ENCODE data around the gene C11orf24.
"Not testable (repeated sequence)": the region's sequence is repeated elsewhere in the genome, so short reads cannot be mapped to it uniquely, and the experiment has no call there.

The C11orf24 gene

DNA sequence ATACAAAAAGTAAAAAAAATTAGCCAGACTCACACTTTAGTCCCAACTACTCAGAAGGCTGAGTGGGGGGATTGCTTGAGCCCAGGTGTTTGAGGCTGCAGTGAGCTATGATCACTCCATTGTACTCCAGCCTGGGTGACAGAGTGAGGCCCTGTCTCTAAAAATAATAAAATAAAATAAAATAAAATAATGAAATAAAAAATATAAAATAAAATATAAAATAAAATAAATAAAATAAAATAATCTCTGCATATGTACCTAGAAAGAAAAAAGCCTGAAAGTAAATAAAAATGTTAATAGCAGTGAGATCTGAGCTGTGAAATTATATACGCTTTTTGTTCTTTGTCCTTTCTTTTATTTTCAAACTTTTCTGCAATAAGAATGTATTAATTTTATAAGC is 23.5 kb upstream of the C11orf24 start:
- no peak for TF ChIP-seq POLR2A (IDR thresholded peaks at IDR 0.05; ENCODE audit: low read depth, low read length)
- FAIRE-seq (no peak), DNase-seq (ENCODE audit: insufficient read length, low spot score) (no peak)

DNA sequence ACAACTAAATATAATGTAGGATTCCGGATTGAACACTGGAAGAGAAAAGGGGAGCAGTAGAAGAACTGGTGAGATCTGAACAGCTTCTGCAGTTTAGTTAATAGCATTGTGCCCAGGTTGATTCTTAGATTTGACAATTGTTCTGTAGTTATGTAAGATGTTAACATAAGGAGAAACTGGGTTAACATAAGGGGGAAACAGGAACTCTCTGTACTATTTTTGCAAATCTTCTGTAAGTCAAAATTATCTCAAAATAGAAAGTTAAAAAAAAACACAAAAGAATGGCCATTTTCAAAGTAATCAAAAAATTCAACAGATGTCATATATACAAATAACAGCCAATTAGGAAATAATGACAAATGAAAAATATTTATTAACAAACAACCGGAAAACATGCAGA is 21.9 kb upstream of the C11orf24 start:
- FAIRE-seq: no peak
- TF ChIP-seq POLR2A (IDR thresholded peaks at IDR 0.05; ENCODE audit: low read depth, low read length): no peak
- DNase-seq (ENCODE audit: insufficient read length, low spot score): no peak

DNA sequence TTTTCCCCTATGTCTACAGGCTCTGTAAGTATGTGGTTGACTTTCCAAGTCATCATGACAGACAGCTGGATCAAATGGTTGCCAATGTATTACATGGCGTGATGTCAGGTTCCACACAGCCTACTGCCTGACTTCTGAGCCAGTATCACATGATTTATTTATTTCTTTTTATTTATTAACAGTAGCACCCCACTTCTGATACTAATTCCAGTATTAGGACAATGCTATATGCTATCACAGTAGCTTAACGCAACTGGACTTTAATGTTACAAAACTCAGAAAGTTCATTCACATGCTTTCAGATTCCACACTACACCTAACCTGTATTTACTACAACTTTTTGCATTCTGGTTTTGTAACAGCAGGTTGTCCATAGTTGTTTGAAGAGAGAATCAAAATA is 17.7 kb upstream of the C11orf24 start:
- no peak for DNase-seq (ENCODE audit: insufficient read length, low spot score)
- no peak for TF ChIP-seq POLR2A (IDR thresholded peaks at IDR 0.05; ENCODE audit: low read depth, low read length)
- FAIRE-seq: no peak

DNA sequence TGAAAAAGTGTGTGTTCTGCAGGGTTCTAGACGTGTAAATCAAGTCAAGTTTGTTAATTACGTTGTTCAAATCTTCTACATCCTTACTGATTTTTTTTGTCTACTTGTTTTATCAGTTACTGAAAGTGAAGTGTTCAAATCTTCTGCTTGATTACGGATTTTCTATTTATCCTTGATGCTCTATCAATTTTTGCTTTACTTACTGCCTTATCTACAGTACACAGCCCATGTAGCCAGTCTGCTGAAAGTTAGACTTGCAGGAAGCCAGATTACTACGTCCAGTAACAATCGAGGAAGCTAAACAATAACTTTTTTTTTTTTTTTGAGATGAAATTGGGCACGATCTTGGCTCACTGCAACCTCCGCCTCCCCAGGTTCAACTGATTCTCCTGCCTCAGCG is 15.6 kb upstream of the C11orf24 start:
- no peak for TF ChIP-seq POLR2A (IDR thresholded peaks at IDR 0.05; ENCODE audit: low read depth, low read length)
- DNase-seq (ENCODE audit: insufficient read length, low spot score) (no peak), FAIRE-seq (no peak)

DNA sequence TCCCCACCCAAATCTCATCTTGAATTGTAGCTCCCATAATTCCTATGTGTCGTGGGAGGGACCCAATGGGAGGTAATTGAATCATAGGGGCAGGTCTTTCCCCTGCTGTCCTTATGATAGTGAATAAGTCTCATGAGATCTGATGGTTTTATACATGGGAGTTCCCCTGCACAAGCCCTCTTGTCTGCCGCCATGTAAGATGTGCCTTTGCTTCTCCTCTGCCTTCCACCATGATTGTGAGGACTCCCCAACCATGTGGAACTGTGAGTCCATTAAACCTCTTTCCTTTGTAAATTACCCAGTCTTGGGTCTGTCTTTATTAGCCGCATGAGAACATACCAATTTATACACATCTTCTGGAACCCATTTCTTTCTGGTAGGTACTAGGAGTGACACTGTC is 12.8 kb upstream of the C11orf24 start:
- not testable (repeated sequence) for DNase-seq (ENCODE audit: insufficient read length, low spot score); FAIRE-seq

DNA sequence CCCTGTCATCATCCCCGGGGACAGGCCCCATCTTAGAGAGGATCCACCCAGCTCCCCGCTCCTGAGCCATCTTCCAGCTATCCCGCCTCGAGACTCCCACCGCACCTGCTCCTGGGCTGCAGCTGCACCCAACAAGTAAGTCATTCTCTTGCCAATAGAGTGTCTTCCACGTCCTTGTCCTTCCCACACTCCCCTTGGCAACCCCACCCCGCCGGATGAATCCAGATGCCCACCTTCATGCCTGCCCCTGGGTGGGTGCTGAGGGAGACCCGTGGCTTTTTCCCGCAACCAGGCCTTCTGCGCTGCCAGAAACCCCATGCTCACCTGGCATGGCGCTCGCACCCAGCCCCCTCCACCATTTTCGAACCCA is 11.1 kb upstream of the C11orf24 start:
- DNase-seq (ENCODE audit: insufficient read length, low spot score) (no peak), FAIRE-seq (no peak)
- TF ChIP-seq POLR2A (IDR thresholded peaks at IDR 0.05; ENCODE audit: low read depth, low read length): no peak

DNA sequence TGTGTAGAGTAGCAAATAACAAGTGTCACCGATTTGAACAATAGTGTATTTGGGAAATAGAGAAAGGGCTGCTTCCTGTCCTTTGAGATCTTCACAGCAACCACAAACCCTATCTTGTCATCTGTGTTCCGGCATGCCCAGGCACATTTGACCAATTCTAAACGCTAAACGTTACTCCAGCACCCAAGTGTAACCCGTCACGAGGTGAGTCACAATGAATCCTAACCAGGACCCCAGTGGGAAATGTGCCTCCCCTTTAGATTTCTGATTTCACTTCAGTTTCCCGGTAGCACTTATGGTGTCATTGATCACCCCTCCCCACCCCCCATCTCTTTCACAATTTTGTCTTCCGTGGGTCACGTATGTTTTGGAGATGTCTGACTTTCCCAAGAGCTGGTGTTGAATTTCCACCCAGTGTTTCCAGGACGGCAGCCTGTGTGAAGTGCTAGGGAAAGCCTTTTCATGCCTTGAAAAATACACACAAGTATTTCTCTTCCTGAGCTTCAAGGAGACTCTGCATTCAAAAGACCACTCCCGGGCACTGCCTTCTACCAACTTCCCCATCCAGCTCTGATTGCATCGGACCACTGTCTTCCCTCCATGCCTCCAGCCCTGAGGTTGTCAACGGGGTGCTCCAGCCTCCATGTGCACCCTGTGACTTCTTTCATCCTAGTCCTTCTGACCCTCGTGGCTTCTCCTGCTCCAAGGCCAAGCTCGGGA is 10.5 kb upstream of the C11orf24 start:
- TF ChIP-seq POLR2A (IDR thresholded peaks at IDR 0.05; ENCODE audit: low read depth, low read length): no peak
- DNase-seq (ENCODE audit: insufficient read length, low spot score): no peak

DNA sequence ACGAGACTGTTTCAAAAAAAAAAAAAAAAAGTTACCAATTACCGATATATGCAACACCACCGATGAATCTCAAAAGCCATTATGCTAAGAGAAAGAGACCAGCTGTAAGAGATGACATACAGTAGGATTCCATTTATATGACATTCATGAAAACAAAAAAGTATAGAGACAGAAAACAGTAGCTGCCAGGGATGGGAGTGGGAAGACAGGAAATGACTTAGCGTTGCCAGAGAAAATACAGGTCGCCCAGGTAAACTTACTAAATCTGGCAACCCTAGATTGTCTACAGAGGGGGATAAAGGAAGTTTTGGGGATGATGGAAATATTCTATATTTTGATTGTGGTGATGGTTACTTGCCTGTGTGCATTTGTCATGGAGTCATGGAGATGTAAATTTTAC is 7.9 kb upstream of the C11orf24 start:
- FAIRE-seq (no peak), DNase-seq (ENCODE audit: insufficient read length, low spot score) (no peak)
- TF ChIP-seq POLR2A (IDR thresholded peaks at IDR 0.05; ENCODE audit: low read depth, low read length): no peak

More for the DNA sequence above, 10.5 kb upstream of the C11orf24 start:
- no peak for FAIRE-seq

DNA sequence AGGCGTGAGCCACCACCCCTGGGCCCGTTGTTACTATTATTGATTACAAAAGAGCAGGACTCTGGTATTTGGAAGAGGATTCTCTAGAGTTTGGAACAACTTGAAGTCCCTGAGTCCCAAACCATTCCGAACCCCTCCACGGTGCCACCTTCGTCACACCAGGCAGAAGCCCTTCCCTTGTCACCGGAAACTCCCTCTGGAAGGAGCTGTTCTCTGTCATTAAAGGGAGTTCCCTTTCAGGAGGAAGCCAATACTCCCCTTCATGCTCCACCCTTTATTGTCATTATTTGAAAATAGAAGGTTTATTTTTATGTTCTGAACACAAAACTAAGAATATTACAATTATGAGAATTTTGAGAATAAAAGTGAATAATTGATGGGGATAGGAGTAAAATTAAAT is 5.1 kb upstream of the C11orf24 start:
- no peak for DNase-seq (ENCODE audit: insufficient read length, low spot score)
- TF ChIP-seq POLR2A (IDR thresholded peaks at IDR 0.05; ENCODE audit: low read depth, low read length): no peak
- FAIRE-seq: no peak

DNA sequence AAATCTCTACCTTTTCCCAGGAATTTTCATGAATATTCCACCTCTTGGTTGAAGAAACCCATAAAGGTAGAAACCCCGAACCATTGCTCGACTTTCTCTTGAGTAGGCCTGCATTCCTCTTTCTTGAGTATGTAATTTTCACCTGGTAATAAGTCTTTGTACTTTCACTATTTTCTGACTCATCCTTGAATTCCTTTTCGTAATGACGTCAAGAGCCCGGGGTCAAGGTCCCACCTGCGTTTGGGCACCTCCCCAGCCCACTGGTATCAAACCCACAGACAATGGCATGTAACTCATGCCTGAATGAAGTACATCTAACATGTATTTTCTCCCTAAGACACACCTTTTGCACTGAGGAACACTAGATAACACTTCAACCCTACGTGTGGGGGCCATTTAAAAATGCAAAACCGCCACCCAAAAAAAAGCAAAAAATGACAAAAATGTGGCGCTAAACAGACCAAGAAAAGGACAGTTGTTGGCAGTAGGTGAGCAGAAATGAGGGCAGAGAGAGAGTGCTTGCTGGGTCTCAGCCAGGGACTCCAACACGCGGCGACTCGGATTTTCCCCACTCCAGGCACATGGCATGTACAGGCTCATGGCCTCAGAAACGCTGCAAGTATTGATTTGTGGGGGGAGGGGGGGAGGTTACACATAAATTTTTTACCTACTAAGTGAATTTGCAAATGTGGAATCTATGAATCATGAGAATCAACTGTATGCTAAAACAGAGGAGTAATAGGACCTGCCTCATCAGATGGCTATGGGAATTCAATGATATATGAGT is 4.1 kb upstream of the C11orf24 start:
- FAIRE-seq (no peak), DNase-seq (ENCODE audit: insufficient read length, low spot score) (no peak)
- no peak for TF ChIP-seq POLR2A (IDR thresholded peaks at IDR 0.05; ENCODE audit: low read depth, low read length)

DNA sequence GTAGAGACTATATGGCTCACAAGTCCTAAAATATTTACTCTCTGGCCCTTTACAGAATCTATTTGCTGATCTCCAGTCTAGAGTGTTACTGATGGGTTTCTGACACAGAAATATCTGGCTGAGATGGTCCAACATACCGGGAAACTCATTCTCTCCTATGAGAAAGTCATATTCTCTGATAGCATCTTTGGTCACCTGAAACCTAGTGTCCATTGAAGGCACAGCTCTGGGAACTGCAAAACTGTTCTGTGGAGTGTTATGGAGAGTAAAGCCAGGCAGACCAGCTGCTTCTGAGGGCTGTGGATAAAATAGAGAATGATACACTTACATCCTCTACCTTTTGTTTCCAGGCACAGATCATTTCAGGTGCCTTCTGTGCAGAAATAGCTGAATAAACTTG is 2.5 kb upstream of the C11orf24 start:
- TF ChIP-seq POLR2A (IDR thresholded peaks at IDR 0.05; ENCODE audit: low read depth, low read length): no peak
- DNase-seq (ENCODE audit: insufficient read length, low spot score) (no peak), FAIRE-seq (no peak)

DNA sequence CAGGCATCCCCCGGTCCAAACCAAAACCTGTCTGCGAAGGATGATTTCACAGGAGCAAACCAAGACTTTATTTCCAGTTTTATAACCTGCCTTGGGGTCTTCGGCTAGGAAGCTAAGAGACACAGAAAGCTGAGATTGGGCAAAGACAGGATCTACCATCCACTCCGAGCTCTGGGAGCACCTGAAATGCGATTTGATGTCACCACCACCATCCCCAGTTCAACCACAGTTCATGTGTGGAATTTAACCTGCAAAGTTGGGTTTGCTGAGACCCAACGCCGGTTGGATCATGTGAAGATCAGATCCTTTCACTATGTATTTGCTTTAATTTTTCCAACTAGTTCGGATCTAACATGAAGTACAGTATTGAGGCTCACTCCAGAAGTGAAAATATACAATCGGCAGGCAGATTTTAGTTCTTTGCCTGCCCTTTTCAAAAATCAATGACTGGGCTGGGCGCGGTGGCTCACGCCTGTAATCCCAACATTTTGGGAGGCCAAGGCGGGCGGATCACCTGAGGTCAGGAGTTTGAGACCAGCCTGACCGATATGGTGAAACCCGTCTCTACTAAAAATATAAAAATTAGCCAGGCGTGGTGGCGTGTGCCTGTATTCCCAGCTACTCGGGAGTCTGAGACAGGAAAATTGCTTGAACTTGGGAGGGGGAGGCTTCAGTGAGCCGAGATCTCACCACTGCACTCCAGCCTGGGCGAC is 1.4 kb upstream of the C11orf24 start:
- no peak for FAIRE-seq
- TF ChIP-seq POLR2A (IDR thresholded peaks at IDR 0.05; ENCODE audit: low read depth, low read length): no peak

DNA sequence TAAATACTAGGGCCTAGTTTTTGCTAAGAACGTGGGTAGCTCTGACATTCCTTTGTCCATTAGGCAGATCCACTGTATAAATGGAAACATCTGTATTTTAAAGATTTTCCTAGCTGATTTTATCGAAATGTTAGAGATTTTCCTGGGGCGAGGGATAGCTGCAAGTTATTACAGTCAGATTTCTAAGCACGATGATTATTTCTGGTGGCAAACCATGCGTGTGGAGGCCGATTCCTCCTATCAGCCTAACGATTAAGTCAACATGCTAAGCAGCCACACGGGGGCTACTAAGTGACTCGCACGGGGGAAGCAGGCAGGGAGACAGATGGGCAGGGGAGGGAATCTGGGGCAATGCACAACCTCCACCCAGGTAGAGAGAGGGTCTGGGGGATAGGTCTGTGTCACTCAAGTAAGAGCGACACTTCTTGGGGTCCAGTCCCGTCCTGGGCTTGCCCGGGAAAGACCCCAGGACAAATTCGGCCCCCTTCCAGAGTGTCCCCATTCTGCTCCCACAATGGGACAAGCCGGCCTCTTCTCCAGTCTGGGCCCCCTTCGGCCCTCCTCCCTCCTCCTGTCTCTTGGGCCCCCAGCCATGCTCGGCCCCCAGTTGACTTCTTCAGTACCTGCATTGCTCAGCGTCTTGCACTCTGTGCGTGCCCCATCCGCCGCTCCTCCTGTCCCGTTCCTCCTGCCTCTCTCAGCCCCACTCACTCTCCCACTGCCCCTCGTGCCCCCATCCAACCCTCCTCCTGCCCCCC is 571 bp downstream of the C11orf24 start:
- no peak for FAIRE-seq
- DNase-seq (ENCODE audit: insufficient read length, low spot score): peak; percentile 72
- TF ChIP-seq POLR2A (IDR thresholded peaks at IDR 0.05; ENCODE audit: low read depth, low read length): no peak

More for the DNA sequence above, 1.4 kb upstream of the C11orf24 start:
- DNase-seq (ENCODE audit: insufficient read length, low spot score): no peak

Data from H54 (cell line).